OCI-LY1 (cell line): ENCODE results near the gene ST6GAL2.

Experiments used
- EZH2 ChIP-seq: fragments of 200-600 bp; sonication (generic), shearing (Covaris generic); IDR thresholded peaks from 2 replicates; pipeline ENCODE4 v1.8.0; 2017; ENCODE audit warnings: borderline replicate concordance, mixed run types, mild to moderate bottlenecking, antibody characterized with exemption, low read length, moderate library complexity, mixed read lengths
- TF ChIP-seq, protein P1 (sequence below): fragments of 200-600 bp; sonication (generic), shearing (Covaris generic); IDR thresholded peaks from 2 replicates; pipeline ENCODE4 v1.5.1; 2017; ENCODE audit warnings: mild to moderate bottlenecking, antibody characterized with exemption, low read length, moderate library complexity, mixed read lengths

DNA sequence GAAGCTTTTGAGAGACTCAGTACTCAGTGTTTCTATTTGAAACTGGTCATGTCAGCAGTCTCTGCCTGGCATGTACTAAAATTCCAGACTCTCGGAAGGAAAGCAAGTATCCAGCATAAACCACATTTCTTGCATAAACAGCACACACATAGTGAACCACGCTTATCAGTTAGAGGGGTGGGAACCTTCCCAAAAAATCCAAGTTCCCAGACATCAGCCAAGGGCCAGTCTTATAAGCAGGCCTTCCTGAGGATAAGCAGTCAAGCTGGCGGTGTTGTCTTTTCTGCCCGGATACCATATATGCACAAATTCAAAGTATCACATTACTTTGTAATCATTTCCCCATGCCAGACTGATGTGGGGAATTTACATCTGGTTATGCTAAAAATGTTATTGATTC is 73.6 kb downstream of the ST6GAL2 start:
- TF ChIP-seq, protein P1, sequence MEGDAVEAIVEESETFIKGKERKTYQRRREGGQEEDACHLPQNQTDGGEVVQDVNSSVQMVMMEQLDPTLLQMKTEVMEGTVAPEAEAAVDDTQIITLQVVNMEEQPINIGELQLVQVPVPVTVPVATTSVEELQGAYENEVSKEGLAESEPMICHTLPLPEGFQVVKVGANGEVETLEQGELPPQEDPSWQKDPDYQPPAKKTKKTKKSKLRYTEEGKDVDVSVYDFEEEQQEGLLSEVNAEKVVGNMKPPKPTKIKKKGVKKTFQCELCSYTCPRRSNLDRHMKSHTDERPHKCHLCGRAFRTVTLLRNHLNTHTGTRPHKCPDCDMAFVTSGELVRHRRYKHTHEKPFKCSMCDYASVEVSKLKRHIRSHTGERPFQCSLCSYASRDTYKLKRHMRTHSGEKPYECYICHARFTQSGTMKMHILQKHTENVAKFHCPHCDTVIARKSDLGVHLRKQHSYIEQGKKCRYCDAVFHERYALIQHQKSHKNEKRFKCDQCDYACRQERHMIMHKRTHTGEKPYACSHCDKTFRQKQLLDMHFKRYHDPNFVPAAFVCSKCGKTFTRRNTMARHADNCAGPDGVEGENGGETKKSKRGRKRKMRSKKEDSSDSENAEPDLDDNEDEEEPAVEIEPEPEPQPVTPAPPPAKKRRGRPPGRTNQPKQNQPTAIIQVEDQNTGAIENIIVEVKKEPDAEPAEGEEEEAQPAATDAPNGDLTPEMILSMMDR, result no peak
- no peak for TF ChIP-seq EZH2
